Measurements from ENCODE around the gene ADORA1.

The ADORA1 gene

GRCh38 chr1:203113308-203113707 is 14.2 kb upstream of the ADORA1 start:
- H3K4me3 ChIP-seq (ENCODE audit: low read depth, low read length, poor library complexity, severe bottlenecking) = no peak overlapping the region
- peaks cover 4% of the 10 kb centered on the region; the same call in 1 of the 2 replicates for H3K27me3 ChIP-seq (ENCODE audit: insufficient read depth, low read length)
- H3K27ac ChIP-seq (ENCODE audit: low read depth, low read length, poor library complexity, severe bottlenecking) = no peak overlapping the region
- H3K9ac ChIP-seq (ENCODE audit: low read length) = no peak overlapping the region
- no peak for TF ChIP-seq EZH2 (IDR thresholded peaks at IDR 0.05; ENCODE audit: borderline replicate concordance, low read length)
- no peak for TF ChIP-seq CTCF (IDR thresholded peaks at IDR 0.05; ENCODE audit: low read length)
- no peaks in the 10 kb centered on the region for H3K4me1 ChIP-seq (ENCODE audit: insufficient read depth, low read length, severe bottlenecking)
- H3F3A ChIP-seq (ENCODE audit: insufficient read depth, low read length) = no peaks in the 10 kb centered on the region
- H4K20me1 ChIP-seq (ENCODE audit: insufficient read depth, low read length) = no peaks in the 10 kb centered on the region
- no peaks in the 10 kb centered on the region for H3K9me3 ChIP-seq (ENCODE audit: low read length)
- no peaks in the 10 kb centered on the region for H3K36me3 ChIP-seq (ENCODE audit: insufficient read depth, low read length)
- no peaks in the 10 kb centered on the region for H3K79me2 ChIP-seq (ENCODE audit: insufficient read depth, low read length)
- H3K4me2 ChIP-seq (ENCODE audit: low read length) = no peak overlapping the region
- no peak overlapping the region for H2AFZ ChIP-seq (ENCODE audit: low read length)
- no peaks in the 10 kb centered on the region for H3K9me2 ChIP-seq (ENCODE audit: low read depth, low read length)

GRCh38 chr1:203114202-203114601 is 13.3 kb upstream of the ADORA1 start:
- Histone ChIP-seq H3K27ac (ENCODE audit: low read depth, low read length, poor library complexity, severe bottlenecking) (no peak overlapping the region), H3K4me3 (ENCODE audit: low read depth, low read length, poor library complexity, severe bottlenecking) (no peak overlapping the region), H3F3A (ENCODE audit: insufficient read depth, low read length) (no peaks in the 10 kb centered on the region), H4K20me1 (ENCODE audit: insufficient read depth, low read length) (no peaks in the 10 kb centered on the region), H3K4me1 (ENCODE audit: insufficient read depth, low read length, severe bottlenecking) (no peaks in the 10 kb centered on the region), H3K79me2 (ENCODE audit: insufficient read depth, low read length) (no peaks in the 10 kb centered on the region), H3K4me2 (ENCODE audit: low read length) (no peak overlapping the region), H3K9ac (ENCODE audit: low read length) (no peak overlapping the region), H2AFZ (ENCODE audit: low read length) (no peak overlapping the region), H3K9me2 (ENCODE audit: low read depth, low read length) (no peaks in the 10 kb centered on the region), H3K27me3 (ENCODE audit: insufficient read depth, low read length) (peaks cover 4% of the 10 kb centered on the region; the same call in 1 of the 2 replicates), H3K9me3 (ENCODE audit: low read length) (no peaks in the 10 kb centered on the region), H3K36me3 (ENCODE audit: insufficient read depth, low read length) (no peaks in the 10 kb centered on the region)
- TF ChIP-seq EZH2 (IDR thresholded peaks at IDR 0.05; ENCODE audit: borderline replicate concordance, low read length) = no peak
- TF ChIP-seq CTCF (IDR thresholded peaks at IDR 0.05; ENCODE audit: low read length) = no peak

- no peaks in the 10 kb centered on the region for H3K36me3 ChIP-seq (ENCODE audit: insufficient read depth, low read length)
- H2AFZ ChIP-seq (ENCODE audit: low read length) = no peak overlapping the region
- H3K79me2 ChIP-seq (ENCODE audit: insufficient read depth, low read length) = no peaks in the 10 kb centered on the region
- no peaks in the 10 kb centered on the region for H3K9me2 ChIP-seq (ENCODE audit: low read depth, low read length)
- H3K4me2 ChIP-seq (ENCODE audit: low read length) = no peak overlapping the region
- no peaks in the 10 kb centered on the region for H3K9me3 ChIP-seq (ENCODE audit: low read length)
- H3K27me3 ChIP-seq (ENCODE audit: insufficient read depth, low read length) = peaks cover 4% of the 10 kb centered on the region; the same call in 1 of the 2 replicates
- H3K9ac ChIP-seq (ENCODE audit: low read length) = no peak overlapping the region
- TF ChIP-seq CTCF (IDR thresholded peaks at IDR 0.05; ENCODE audit: low read length) = no peak
- no peak for TF ChIP-seq EZH2 (IDR thresholded peaks at IDR 0.05; ENCODE audit: borderline replicate concordance, low read length)
- no peaks in the 10 kb centered on the region for H3K4me1 ChIP-seq (ENCODE audit: insufficient read depth, low read length, severe bottlenecking)
- no peaks in the 10 kb centered on the region for H3F3A ChIP-seq (ENCODE audit: insufficient read depth, low read length)
- no peak overlapping the region for H3K4me3 ChIP-seq (ENCODE audit: low read depth, low read length, poor library complexity, severe bottlenecking)
- no peak overlapping the region for H3K27ac ChIP-seq (ENCODE audit: low read depth, low read length, poor library complexity, severe bottlenecking)
- no peaks in the 10 kb centered on the region for H4K20me1 ChIP-seq (ENCODE audit: insufficient read depth, low read length)
Observed at GRCh38 chr1:203116091-203116820, 11.3 kb upstream of the ADORA1 start.

All from OCI-LY1 (cell line).